HG02970 (cell line): ENCODE results near the gene CLSTN2.

Source experiments
- ATAC-seq: cut with Tn5 transposase; IDR thresholded peaks from one replicate; pipeline ENCODE4 v1.9.1; 2021; ENCODE audit warnings: mild to moderate bottlenecking, moderate library complexity, moderate number of reproducible peaks; ENCODE audit not compliant: unreplicated experiment, low FRiP score

The CLSTN2 gene

GRCh38 chr3:140207541-140207940 lies 272.6 kb downstream of the CLSTN2 start:
- no peak for ATAC-seq

DNA sequence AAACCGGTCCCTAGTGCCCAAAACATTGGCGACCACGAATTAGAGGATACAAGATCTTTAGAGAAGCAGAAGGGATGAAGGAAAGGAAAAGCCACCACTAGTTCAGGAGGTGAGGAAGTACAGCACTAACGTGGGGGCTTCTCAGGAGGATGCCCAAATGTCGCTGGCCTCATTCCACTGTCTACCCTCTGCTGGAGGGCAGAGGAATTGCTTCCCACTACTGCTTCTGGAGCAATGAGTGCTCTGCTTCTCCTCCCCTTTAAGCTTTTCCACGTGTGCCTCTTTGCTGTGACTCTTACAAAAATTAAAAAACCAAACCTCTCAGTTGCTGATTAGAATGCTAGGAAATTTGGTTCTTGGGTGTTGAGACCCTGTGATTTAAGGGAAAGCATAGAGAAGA lies 281.3 kb downstream of the CLSTN2 start:
- ATAC-seq, result no peak

DNA sequence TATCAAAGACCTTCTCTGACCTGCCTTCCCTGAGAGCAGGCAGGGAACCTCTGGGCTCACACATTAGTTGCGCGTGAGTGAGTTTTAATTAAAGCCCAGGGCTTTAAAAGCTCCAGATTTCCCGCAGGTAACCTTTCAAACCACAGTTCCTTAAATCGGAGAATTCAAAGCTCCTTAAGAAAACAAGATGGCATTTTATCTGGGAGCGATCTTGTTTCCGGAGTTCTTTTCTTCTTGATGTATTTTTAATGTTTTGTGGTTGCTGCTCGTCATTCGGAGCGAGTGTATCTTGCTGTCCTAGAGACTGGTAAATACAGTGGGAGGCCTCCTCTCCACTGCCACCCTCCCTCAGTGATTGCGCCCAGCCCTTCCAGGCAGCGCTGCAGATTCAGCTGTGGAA lies 284.3 kb downstream of the CLSTN2 start:
- ATAC-seq, result no peak

- no peak for ATAC-seq
These were observed 285.0 kb downstream of the CLSTN2 start for GRCh38 chr3:140219923-140220452.

DNA sequence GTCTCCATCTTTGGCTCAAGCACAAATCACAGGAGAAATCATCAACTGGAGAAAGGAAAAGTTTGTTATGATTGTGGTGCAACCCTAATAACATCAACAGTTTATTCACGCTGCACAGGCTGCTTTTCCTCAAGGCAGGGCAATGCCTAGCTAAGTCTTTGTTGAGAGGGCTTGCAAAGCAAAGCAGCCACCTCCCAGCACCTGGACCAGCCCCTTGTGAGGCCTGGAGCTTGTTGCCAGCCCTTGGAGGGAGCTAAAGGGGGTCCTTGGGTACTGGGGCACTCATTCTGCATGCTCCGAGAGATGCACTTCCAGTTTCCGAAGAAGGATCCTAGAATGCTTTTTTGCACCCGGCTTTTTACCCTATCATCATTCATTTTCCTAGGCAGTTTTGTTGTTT lies 288.2 kb downstream of the CLSTN2 start:
- ATAC-seq, result no peak

DNA sequence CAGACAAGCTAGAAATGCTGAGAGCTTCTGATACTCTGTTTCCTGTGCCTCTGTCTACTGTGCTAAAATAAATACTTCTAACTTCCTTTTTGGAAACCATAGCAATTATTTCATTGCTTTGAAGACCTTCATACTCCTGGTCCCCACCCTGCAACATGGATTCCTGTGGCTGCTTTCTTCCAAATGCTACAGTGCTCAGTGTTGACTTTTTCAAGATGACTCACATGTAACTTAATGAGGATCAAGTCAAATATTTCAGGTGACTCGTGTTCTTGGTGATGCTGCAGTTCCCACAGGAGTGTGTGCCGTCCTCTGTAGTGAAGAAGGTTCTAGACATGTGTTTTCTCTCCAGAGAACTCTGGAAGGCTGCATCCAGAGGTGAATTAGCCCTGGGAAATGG lies 288.6 kb downstream of the CLSTN2 start:
- no peak for ATAC-seq

GRCh38 chr3:140224307-140224706 lies 289.3 kb downstream of the CLSTN2 start:
- no peak for ATAC-seq

DNA sequence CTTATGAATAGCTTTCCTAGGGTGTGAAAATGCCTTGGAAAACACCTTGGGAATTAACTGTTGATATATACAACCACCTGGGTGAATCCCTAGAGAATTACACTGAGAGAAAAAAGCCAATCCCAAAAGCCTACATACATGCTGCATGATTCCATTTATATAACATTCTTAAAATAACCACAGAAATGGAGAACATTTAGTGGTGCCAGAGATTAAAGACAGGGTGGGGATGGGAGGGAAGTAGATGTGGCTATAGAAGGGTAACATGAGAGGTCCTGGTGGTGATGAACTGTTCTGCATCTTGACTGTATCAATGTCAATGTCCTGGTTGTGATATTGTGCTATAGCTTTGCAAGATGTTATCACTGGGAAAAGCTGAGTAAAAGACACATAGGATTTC lies 291.0 kb downstream of the CLSTN2 start:
- ATAC-seq, result no peak

DNA sequence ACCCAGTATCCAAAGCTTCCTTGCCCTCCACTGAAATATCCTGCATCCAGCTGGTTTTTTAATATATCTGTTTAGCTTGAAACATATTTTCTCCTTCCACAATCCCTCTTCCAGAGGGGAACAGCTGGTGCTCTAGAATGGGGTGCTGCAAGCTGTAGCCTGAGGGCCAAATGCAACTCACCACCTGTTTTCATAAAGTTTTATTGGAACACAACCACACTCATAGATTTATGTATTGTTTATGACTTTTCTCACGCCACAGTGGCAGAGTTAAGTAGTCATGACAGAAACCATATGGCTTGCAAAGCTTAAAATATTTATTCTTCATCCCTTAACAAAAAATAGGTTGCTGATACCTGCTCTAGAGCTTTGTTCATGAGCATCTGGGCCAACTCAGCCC lies 298.7 kb downstream of the CLSTN2 start:
- ATAC-seq, result no peak

DNA sequence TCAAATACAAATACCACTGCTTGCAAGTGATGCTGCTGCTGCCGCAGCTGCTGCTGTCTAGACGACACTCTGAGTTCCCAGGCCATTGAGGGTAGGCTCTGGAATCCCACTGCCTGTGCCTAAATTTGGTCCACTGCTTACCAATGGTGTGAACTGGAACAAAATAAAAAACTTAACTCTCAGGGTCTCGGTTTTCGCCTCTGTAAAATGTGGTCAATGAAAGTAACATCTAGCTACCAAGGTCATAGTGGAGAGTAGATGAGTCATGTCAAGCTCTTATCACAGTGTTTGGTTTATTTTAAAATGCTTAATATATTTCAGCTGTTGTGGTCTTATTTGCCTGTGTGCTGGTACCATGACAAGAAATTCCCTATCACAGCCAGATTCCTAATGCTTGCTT lies 299.3 kb downstream of the CLSTN2 start:
- ATAC-seq, result no peak

- ATAC-seq, result no peak
These were observed 302.0 kb downstream of the CLSTN2 start for GRCh38 chr3:140236836-140237501.

- no peak for ATAC-seq
These were observed 303.8 kb downstream of the CLSTN2 start for GRCh38 chr3:140238646-140239314.

GRCh38 chr3:140242818-140243276 lies 307.9 kb downstream of the CLSTN2 start:
- no peak for ATAC-seq

DNA sequence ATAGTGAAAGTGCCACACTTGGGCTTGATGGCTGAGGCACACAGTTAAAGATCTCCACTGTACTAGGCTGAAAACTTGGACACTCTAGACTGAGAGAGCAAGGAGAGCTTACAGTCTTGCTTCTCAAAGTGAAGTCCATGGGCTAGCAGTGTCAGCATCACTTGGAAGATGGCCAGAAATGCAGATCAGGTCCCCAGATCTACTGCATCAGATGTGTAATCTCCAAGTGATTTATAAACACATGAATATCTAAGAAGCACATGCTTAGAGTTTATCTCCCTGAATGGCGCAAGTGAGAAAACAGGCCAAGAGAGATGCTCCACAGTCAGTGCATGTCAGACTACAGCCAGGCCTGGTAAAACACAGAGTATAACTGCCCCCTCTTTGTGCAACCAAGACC lies 308.6 kb downstream of the CLSTN2 start:
- ATAC-seq, result no peak

DNA sequence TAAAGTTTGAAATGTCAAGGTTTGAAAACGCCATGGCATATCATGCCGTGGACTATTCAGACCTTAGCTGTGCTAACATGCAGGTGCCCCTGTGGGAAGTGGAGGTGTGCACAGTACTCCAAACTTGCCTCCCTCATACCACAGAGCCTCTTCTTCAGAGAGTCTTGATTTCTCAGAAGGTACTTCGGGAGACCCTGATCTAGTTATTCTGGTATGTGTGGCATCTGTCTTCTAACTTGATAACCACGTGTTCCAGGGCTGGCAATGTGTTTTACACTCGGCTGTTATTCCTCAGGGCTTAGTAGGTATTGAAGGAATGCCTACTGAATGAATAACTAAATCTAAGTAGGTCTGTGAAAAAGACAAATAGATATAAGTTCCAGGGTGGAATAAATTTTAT lies 309.9 kb downstream of the CLSTN2 start:
- ATAC-seq, result no peak

DNA sequence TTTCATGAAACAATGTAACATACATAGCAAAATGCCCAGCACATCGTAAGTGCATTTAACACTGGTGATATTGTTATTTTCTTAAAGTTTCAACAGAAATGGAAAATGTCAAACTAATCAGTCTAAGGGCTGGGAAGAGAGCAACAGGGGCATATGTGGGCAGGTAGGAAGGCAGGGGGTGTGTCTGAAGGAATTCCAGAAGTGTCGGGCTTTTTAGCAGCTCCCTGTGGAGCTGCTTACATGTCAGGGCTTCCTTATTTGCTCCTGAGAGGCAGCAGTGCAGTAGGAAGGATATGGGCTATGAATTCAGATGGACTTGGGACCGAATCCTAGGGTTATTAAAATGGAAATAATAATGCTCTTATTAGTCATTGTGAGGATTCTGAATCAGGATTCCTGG lies 311.6 kb downstream of the CLSTN2 start:
- no peak for ATAC-seq

- no peak for ATAC-seq
These were observed 312.8 kb downstream of the CLSTN2 start for GRCh38 chr3:140247775-140248174.

GRCh38 chr3:140249188-140249587 lies 314.2 kb downstream of the CLSTN2 start:
- no peak for ATAC-seq

DNA sequence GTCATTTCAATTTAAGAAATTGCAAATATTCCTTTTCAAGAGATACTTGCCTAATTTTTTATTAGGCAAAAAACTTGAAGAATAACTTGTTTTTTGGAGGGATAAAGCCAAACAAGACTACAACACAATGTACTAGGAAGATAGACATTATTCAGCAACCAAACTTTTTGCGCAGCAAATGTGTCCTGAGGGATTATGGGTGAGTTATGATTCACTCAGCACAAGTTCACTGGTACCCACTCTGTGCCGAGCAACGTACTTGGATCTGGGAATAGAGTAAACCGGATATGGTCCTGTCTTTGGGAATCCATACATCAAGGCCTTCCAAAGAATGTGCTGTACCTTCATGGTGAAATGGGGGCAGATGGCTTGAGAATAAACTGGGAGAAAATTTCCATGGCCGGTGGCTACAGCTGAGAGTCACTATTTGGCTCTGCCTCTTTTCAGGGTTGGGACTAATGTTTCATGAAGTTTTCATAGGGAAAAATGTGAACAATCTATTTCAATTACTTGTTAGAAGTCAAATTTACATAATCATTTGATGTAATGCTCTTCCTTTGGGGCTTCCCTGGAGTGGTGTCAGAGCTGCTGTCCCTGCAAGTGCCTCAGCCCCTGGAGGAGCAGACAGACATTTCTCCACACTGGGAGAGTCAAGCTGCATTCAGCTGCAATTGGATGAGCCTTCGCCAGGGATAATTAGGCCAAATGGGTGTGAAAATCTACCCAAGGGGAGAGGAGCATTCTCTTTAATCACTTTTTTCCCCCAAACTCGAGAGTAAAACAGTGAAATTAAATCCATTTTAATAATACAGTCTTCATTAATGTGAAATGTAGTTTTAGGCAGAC lies 315.2 kb downstream of the CLSTN2 start:
- no peak for ATAC-seq

DNA sequence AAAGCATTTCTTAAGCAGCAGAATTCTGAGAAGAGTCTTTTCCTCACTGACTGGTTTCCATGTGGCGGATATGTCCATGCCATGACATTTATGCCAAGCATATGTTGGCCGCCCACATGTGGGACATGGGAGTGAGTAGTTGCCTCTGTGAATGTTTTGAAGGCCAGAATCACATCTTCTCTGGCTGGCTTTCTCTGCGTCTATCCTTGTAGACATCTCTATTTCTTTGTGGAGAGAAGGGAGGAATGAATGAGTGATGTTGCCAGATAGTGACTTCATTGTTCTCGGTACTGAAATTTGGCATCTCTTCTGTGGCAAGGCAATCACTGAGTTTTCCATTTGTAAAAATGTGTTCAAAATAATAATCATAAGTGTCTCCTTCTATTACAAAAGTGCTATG lies 316.0 kb downstream of the CLSTN2 start:
- no peak for ATAC-seq

- ATAC-seq, result no peak
These were observed 316.7 kb downstream of the CLSTN2 start for GRCh38 chr3:140251678-140252077.
